ENCODE measurements around the gene KHNYN.

DNA sequence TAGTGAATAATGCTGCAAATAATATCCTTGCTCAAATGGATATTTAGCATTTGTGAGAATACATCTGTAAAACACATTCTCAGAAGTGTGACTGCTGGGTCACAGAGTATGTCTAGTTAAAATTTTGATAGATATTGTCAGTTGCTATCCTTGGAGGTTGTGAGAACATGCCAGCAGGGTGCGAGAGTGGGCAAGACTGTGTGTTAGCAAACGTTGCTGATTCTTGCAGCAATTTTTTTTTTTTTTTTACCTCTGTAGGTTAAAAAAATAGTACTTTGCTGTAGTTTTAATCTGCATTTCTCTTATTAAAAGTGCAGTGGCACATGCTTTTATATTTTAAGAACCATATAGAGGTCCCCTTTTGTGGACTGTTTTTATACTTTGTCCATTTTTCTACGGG lies 35.5 kb upstream of the KHNYN start:
- TF ChIP-seq, protein P1, sequence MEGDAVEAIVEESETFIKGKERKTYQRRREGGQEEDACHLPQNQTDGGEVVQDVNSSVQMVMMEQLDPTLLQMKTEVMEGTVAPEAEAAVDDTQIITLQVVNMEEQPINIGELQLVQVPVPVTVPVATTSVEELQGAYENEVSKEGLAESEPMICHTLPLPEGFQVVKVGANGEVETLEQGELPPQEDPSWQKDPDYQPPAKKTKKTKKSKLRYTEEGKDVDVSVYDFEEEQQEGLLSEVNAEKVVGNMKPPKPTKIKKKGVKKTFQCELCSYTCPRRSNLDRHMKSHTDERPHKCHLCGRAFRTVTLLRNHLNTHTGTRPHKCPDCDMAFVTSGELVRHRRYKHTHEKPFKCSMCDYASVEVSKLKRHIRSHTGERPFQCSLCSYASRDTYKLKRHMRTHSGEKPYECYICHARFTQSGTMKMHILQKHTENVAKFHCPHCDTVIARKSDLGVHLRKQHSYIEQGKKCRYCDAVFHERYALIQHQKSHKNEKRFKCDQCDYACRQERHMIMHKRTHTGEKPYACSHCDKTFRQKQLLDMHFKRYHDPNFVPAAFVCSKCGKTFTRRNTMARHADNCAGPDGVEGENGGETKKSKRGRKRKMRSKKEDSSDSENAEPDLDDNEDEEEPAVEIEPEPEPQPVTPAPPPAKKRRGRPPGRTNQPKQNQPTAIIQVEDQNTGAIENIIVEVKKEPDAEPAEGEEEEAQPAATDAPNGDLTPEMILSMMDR (IDR thresholded peaks at IDR 0.05; ENCODE audit: borderline replicate concordance, extremely low read depth, low read length, poor library complexity, severe bottlenecking), result no peak
- TF ChIP-seq EZH2 (IDR thresholded peaks at IDR 0.05; ENCODE audit: borderline replicate concordance, low read depth, low read length, severe bottlenecking), result no peak
